Suprapubic skin (tissue), 4 donors: Measurements from ENCODE around the gene PNLIPRP3. TPM values are rescaled to one million over a fixed set of nuclear protein-coding genes. Genes with fewer than 3 reads are reported as not detected.

Experiments
- DNase-seq, 2 donors: peaks; one replicate each; pipeline ENCODE4 v3.0.0-alpha.2; 2019; ENCODE audit warnings: low spot score in 2 of 2
- H3K27ac ChIP-seq: fragments of 200-600 bp; sonication (generic); one replicate; pipeline ENCODE4 v1.5.1; 2019
- H3K27me3 ChIP-seq: fragments of 200-600 bp; sonication (generic); one replicate; pipeline ENCODE4 v1.5.1; 2019
- H3K36me3 ChIP-seq: fragments of 200-600 bp; sonication (generic); one replicate; pipeline ENCODE4 v1.5.1; 2019
- H3K4me1 ChIP-seq: fragments of 200-600 bp; sonication (generic); one replicate; pipeline ENCODE4 v1.5.1; 2019
- H3K4me3 ChIP-seq: fragments of 200-600 bp; sonication (generic); one replicate; pipeline ENCODE4 v1.5.1; 2019; ENCODE audit warnings: mild to moderate bottlenecking
- H3K9me3 ChIP-seq: fragments of 200-600 bp; sonication (generic); one replicate; pipeline ENCODE4 v1.5.1; 2019
- EP300 ChIP-seq: sonication (generic); formaldehyde crosslinking; IDR thresholded peaks from one replicate; pipeline ENCODE4 v1.6.1; 2017; ENCODE audit warnings: antibody characterized with exemption
- POLR2A ChIP-seq, 2 donors: fragments of 450-650 bp; IDR thresholded peaks; one replicate each; pipeline ENCODE4 v1.6.1; 2017; ENCODE audit warnings: antibody characterized with exemption in 2 of 2, mild to moderate bottlenecking in 2 of 2, moderate library complexity in 2 of 2
- POLR2AphosphoS5 ChIP-seq, 3 donors: sonication (generic); formaldehyde crosslinking; IDR thresholded peaks; one replicate each; pipeline ENCODE4 v1.6.1; 2017; ENCODE audit warnings: antibody characterized with exemption in 3 of 3
- WGBS: methylation state at CpG from one replicate; pipeline ENCODE4 v1.1.5; 2018; 5-methylcytosine and 5-hydroxymethylcytosine counted together
- total RNA-seq, 4 donors: library from RNA; depleted of rRNA; stranded (reverse); fragments of >200 nt; gene quantifications; one replicate each; pipeline ENCODE4 v1.1.0, GENCODE V29; 2016
- TF ChIP-seq, protein P1 (sequence below), 2 donors: fragments of 200-600 bp in 1 of 2; fragments of 450-650 bp in 1 of 2; sonication (generic) in 1 of 2; IDR thresholded peaks; one replicate each; pipeline ENCODE4 v1.5.1; 2016 to 2019; ENCODE audit warnings: antibody characterized with exemption in 2 of 2, mild to moderate bottlenecking in 1 of 2, moderate library complexity in 1 of 2

Gene PNLIPRP3
- total RNA-seq, 4 donors from 2014 or later: 27.4 to 53.9 (median 48.8) TPM

GRCh38 chr10:116395223-116395985 lies 32.2 kb upstream of the PNLIPRP3 start:
- no peak for DNase-seq
- Histone ChIP-seq H3K36me3 (no peaks in the 10 kb centered on the region), H3K4me3 (no peak overlapping the region), H3K9me3 (no peaks in the 10 kb centered on the region), H3K27me3 (no peaks in the 10 kb centered on the region), H3K4me1 (peaks cover 6% of the 10 kb centered on the region), H3K27ac (no peak overlapping the region)
- WGBS: 62% methylated on average over 13 of the region's 13 CpGs
- TF ChIP-seq POLR2A (IDR thresholded peaks at IDR 0.05): no peak
- TF ChIP-seq EP300: no peak
- no peak for TF ChIP-seq POLR2AphosphoS5 (IDR thresholded peaks at IDR 0.05)
- TF ChIP-seq, protein P1, sequence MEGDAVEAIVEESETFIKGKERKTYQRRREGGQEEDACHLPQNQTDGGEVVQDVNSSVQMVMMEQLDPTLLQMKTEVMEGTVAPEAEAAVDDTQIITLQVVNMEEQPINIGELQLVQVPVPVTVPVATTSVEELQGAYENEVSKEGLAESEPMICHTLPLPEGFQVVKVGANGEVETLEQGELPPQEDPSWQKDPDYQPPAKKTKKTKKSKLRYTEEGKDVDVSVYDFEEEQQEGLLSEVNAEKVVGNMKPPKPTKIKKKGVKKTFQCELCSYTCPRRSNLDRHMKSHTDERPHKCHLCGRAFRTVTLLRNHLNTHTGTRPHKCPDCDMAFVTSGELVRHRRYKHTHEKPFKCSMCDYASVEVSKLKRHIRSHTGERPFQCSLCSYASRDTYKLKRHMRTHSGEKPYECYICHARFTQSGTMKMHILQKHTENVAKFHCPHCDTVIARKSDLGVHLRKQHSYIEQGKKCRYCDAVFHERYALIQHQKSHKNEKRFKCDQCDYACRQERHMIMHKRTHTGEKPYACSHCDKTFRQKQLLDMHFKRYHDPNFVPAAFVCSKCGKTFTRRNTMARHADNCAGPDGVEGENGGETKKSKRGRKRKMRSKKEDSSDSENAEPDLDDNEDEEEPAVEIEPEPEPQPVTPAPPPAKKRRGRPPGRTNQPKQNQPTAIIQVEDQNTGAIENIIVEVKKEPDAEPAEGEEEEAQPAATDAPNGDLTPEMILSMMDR (IDR thresholded peaks at IDR 0.05): no peak

DNA sequence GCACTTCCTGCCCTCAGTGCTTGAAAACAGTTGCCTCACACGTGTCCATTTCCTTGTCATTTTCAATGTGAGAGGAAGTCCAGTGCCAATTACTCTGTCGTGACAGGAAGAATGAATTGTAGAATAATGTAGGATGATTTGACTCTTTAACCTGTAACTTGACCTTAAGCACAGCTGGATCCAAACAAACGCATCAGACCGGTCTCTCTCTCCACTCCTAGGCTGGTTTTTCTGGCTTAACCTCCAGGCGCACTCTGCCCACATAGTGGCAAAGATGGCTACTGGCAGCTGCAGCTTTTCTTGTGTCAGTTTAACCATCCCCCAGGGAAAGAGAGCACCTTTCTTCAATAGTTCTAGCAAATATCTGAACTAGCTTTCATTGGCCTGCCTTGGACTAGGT lies 29.4 kb upstream of the PNLIPRP3 start:
- TF ChIP-seq POLR2AphosphoS5 (IDR thresholded peaks at IDR 0.05) (no peak), POLR2A (IDR thresholded peaks at IDR 0.05) (no peak), EP300 (no peak)
- TF ChIP-seq, protein P1 (IDR thresholded peaks at IDR 0.05): no peak
- WGBS: 31% methylated on average over 5 of the region's 5 CpGs

DNA sequence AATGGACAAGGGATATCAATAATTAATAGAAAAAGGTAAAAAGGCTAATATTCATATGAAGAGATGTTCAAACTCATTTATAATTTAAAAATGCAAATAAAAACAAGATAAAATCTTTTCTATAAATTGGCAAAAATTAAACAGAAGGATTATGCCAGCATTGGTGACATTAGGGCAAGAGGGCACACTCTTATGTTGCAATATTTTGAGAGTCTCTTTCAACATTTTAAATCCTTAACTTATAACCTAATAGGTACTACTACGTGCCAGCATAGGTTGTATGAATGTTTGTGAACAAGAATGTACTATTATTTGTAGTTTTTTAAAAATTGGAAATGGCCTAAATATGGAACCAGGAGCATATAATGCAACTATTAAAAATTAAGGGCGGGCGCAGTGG lies 24.8 kb upstream of the PNLIPRP3 start:
- H3K4me3 ChIP-seq: no peak overlapping the region
- no peaks in the 10 kb centered on the region for H3K27me3 ChIP-seq
- no peaks in the 10 kb centered on the region for H3K36me3 ChIP-seq
- H3K27ac ChIP-seq: no peak overlapping the region
- 94% methylated on average over 3 of the region's 3 CpGs for WGBS
- H3K9me3 ChIP-seq: no peaks in the 10 kb centered on the region
- DNase-seq: no peak
- H3K4me1 ChIP-seq: no peaks in the 10 kb centered on the region
- TF ChIP-seq, protein P1 (IDR thresholded peaks at IDR 0.05): no peak
- no peak for TF ChIP-seq POLR2A (IDR thresholded peaks at IDR 0.05)
- TF ChIP-seq EP300: no peak
- no peak for TF ChIP-seq POLR2AphosphoS5 (IDR thresholded peaks at IDR 0.05)

More for the DNA sequence above, 29.4 kb upstream of the PNLIPRP3 start:
- Histone ChIP-seq H3K9me3 (no peaks in the 10 kb centered on the region), H3K27me3 (no peaks in the 10 kb centered on the region), H3K4me1 (peaks cover 6% of the 10 kb centered on the region), H3K4me3 (no peak overlapping the region), H3K36me3 (no peaks in the 10 kb centered on the region), H3K27ac (no peak overlapping the region)
- no peak for DNase-seq

GRCh38 chr10:116403740-116404250 lies 23.9 kb upstream of the PNLIPRP3 start:
- Histone ChIP-seq H3K27ac (no peak overlapping the region), H3K9me3 (no peaks in the 10 kb centered on the region), H3K4me3 (no peak overlapping the region), H3K4me1 (no peaks in the 10 kb centered on the region), H3K27me3 (no peaks in the 10 kb centered on the region), H3K36me3 (no peaks in the 10 kb centered on the region)
- WGBS: 50% methylated on average over 6 of the region's 6 CpGs
- no peak for DNase-seq
- TF ChIP-seq EP300 (no peak), POLR2A (IDR thresholded peaks at IDR 0.05) (no peak), POLR2AphosphoS5 (IDR thresholded peaks at IDR 0.05) (no peak)
- TF ChIP-seq, protein P1 (IDR thresholded peaks at IDR 0.05): no peak

GRCh38 chr10:116408719-116409118 lies 18.9 kb upstream of the PNLIPRP3 start:
- H3K4me3 ChIP-seq: no peak overlapping the region
- WGBS: 61% methylated on average over 7 of the region's 7 CpGs
- H3K9me3 ChIP-seq: no peaks in the 10 kb centered on the region
- no peak overlapping the region for H3K27ac ChIP-seq
- TF ChIP-seq EP300 (no peak), POLR2A (IDR thresholded peaks at IDR 0.05) (no peak), POLR2AphosphoS5 (IDR thresholded peaks at IDR 0.05) (no peak)
- TF ChIP-seq, protein P1 (IDR thresholded peaks at IDR 0.05): no peak
- DNase-seq: no peak
- no peaks in the 10 kb centered on the region for H3K4me1 ChIP-seq
- no peaks in the 10 kb centered on the region for H3K36me3 ChIP-seq
- H3K27me3 ChIP-seq: no peaks in the 10 kb centered on the region
